Testis (tissue), 3 donors: Measurements from ENCODE around the gene GLCE. TPM values are rescaled to one million over a fixed set of nuclear protein-coding genes. Genes with fewer than 3 reads are reported as not detected.

Experiments used
- DNase-seq: peaks from one replicate; pipeline ENCODE4 v3.0.0-alpha.2; 2019
- H3K27ac ChIP-seq, 2 donors: fragments of 200-600 bp; sonication (generic); one replicate each; pipeline ENCODE4 v1.5.1; 2019
- H3K27me3 ChIP-seq: fragments of 200-600 bp; sonication (generic); one replicate; pipeline ENCODE4 v1.5.1; 2019
- H3K36me3 ChIP-seq: fragments of 200-600 bp; sonication (generic); one replicate; pipeline ENCODE4 v1.5.1; 2017; ENCODE audit warnings: low read depth; ENCODE audit errors: missing control alignments
- H3K4me1 ChIP-seq: fragments of 200-600 bp; sonication (generic); one replicate; pipeline ENCODE4 v1.5.1; 2019
- H3K4me3 ChIP-seq, 2 donors: fragments of 200-600 bp; sonication (generic); one replicate each; pipeline ENCODE4 v1.5.1; 2017 to 2019
- H3K9me3 ChIP-seq: fragments of 200-600 bp; sonication (generic); one replicate; pipeline ENCODE4 v1.5.1; 2017
- CTCF ChIP-seq, 3 experiments: fragments of 450-650 bp in 2 of 3; fragments of 200-600 bp in 1 of 3; sonication (generic) in 1 of 3; IDR thresholded peaks; one replicate each; pipeline ENCODE4 v1.5.1; 2016 to 2019; ENCODE audit warnings: antibody characterized with exemption in 3 of 3, mild to moderate bottlenecking in 2 of 3, moderate library complexity in 1 of 3
- POLR2A ChIP-seq: fragments of 450-650 bp; IDR thresholded peaks from one replicate; pipeline ENCODE4 v1.6.1; 2017; ENCODE audit warnings: antibody characterized with exemption, mild to moderate bottlenecking, moderate library complexity
- whole genome bisulfite sequencing, 2 donors: methylation state at CpG; one replicate each; pipeline ENCODE4 v1.1.5; 2018; 5-methylcytosine and 5-hydroxymethylcytosine counted together
- intact Hi-C: fragments of 100-400 bp; cut with DNase I; formaldehyde crosslinking; loops from one replicate; pipeline ENCODE4 v1.15.1; 2023; ENCODE audit warnings: low total_unique reads
- polyA plus RNA-seq: library from polyadenylated mRNA; stranded (reverse); fragments of 350-450 nt; fragmentation: Illumina TruSeq; extraction: RNeasy Lipid Tissue Mini Kit (QIAGEN cat#74804); gene quantifications from one replicate; pipeline ENCODE4 v1.2.3, GENCODE V29; 2014; ENCODE audit warnings: low read depth, low replicate concordance; ENCODE audit not compliant: insufficient read depth
- total RNA-seq, 2 donors: library from RNA; depleted of rRNA; stranded (reverse); fragments of >200 nt; gene quantifications; one replicate each; pipeline ENCODE4 v1.2.3, GENCODE V29; 2016

The GLCE gene
- total and polyA plus RNA-seq, 3 donors from 2014 or later, result 10.2 to 18.0 (median 15.5) TPM

- TF ChIP-seq POLR2A (no peak), CTCF (IDR thresholded peaks at IDR 0.05) (no peak)
- intact Hi-C loops, result no loop called here
- WGBS, 2 donors, result 96 to 97% methylated on average over 4 of the region's 4 CpGs
- no peaks in the 10 kb centered on the region for H3K27me3 ChIP-seq
- H3K4me1 ChIP-seq, result no peaks in the 10 kb centered on the region
- no peaks in the 10 kb centered on the region for H3K36me3 ChIP-seq
- H3K9me3 ChIP-seq, result no peaks in the 10 kb centered on the region
- H3K27ac ChIP-seq, result no peak overlapping the region
- H3K4me3 ChIP-seq, result no peak overlapping the region
- no peak for DNase-seq
Observed at GRCh38 chr15:69223083-69223813, 62.8 kb downstream of the GLCE start.

DNA sequence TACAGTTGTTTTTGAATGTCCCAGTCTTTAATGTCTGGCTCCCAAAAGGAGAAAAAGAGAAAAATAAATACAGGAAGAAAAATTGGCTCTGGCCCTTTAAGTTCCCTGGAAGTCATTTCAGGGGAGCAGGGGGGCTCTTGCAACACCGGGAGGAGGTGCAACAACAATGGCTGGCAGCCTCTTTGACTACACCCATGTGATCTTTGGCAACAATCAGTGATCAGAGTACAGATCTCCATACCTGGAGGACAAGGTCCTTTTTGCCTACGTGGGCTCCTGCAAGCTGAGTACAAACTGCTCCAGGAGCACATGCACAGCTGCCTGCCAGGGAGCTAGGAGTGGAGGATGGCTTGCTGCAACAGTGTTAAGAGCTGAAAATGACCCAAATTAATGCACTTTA, 63.9 kb downstream of the GLCE start:
- Histone ChIP-seq H3K36me3 (no peaks in the 10 kb centered on the region), H3K27me3 (no peaks in the 10 kb centered on the region), H3K4me3 (no peak overlapping the region), H3K9me3 (no peaks in the 10 kb centered on the region), H3K4me1 (no peaks in the 10 kb centered on the region), H3K27ac (no peak overlapping the region)
- DNase-seq, result no peak
- 38 to 39% methylated on average over 2 of the region's 2 CpGs for WGBS, 2 donors
- intact Hi-C loops, result no loop called here
- TF ChIP-seq POLR2A (no peak), CTCF (IDR thresholded peaks at IDR 0.05) (no peak)

- DNase-seq, result no peak
- TF ChIP-seq POLR2A, result no peak
- TF ChIP-seq CTCF (IDR thresholded peaks at IDR 0.05), result no peak
- Histone ChIP-seq H3K4me3 (no peak overlapping the region), H3K27me3 (no peaks in the 10 kb centered on the region), H3K9me3 (no peaks in the 10 kb centered on the region), H3K4me1 (no peaks in the 10 kb centered on the region), H3K27ac (no peak overlapping the region), H3K36me3 (no peaks in the 10 kb centered on the region)
- WGBS, 2 donors, result 78 to 88% methylated on average over 2 of the region's 2 CpGs
- intact Hi-C loops, result no loop called here
Observed at GRCh38 chr15:69225355-69226022, 65.1 kb downstream of the GLCE start.

GRCh38 chr15:69226023-69226355, 65.6 kb downstream of the GLCE start:
- Histone ChIP-seq H3K4me3 (no peak overlapping the region), H3K27ac (no peak overlapping the region), H3K9me3 (no peaks in the 10 kb centered on the region), H3K36me3 (no peaks in the 10 kb centered on the region), H3K27me3 (no peaks in the 10 kb centered on the region), H3K4me1 (no peaks in the 10 kb centered on the region)
- 77 to 87% methylated on average over 3 of the region's 3 CpGs for WGBS, 2 donors
- TF ChIP-seq CTCF (IDR thresholded peaks at IDR 0.05), result no peak
- no peak for TF ChIP-seq POLR2A
- intact Hi-C loops, result no loop called here
- DNase-seq, result no peak

GRCh38 chr15:69232144-69232543, 71.7 kb downstream of the GLCE start:
- Histone ChIP-seq H3K9me3 (no peaks in the 10 kb centered on the region), H3K4me1 (no peaks in the 10 kb centered on the region), H3K27ac (no peak overlapping the region), H3K36me3 (no peaks in the 10 kb centered on the region), H3K27me3 (no peaks in the 10 kb centered on the region), H3K4me3 (no peak overlapping the region)
- 75 to 80% methylated on average over 4 of the region's 4 CpGs for whole genome bisulfite sequencing, 2 donors
- intact Hi-C loops, result no loop called here
- DNase-seq, result no peak
- TF ChIP-seq CTCF (IDR thresholded peaks at IDR 0.05), result no peak
- no peak for TF ChIP-seq POLR2A
